Ovary (tissue), 9 donors: ENCODE measurements around the gene DAB2IP. TPM values are rescaled to one million over a fixed set of nuclear protein-coding genes. Genes with fewer than 3 reads are reported as not detected.

ENCODE experiments used
- DNase-seq, 5 donors: peaks; one replicate each; pipeline ENCODE4 v3.0.0-alpha.2; 2019 to 2020
- H3K27ac ChIP-seq, 2 donors: fragments of 200-600 bp; one replicate each; pipeline versions ENCODE4 v1.5.1 to v1.8.0; 2019 to 2022
- H3K27me3 ChIP-seq: fragments of 200-600 bp; one replicate; pipeline ENCODE4 v1.8.0; 2022
- H3K36me3 ChIP-seq: fragments of 200-600 bp; sonication (generic); one replicate; pipeline ENCODE4 v1.5.1; 2019
- H3K4me1 ChIP-seq: one replicate; pipeline ENCODE4 v1.8.1; 2013; ENCODE audit warnings: mild to moderate bottlenecking, moderate library complexity; ENCODE audit not compliant: insufficient read depth
- H3K4me3 ChIP-seq: fragments of 200-600 bp; sonication (generic); one replicate; pipeline ENCODE4 v1.5.1; 2017
- H3K9me3 ChIP-seq, 2 donors: fragments of 200-600 bp in 1 of 2; sonication (generic) in 1 of 2; one replicate each; pipeline versions ENCODE4 v1.5.1 to v1.8.1; 2013 to 2019; ENCODE audit warnings: mild to moderate bottlenecking in 1 of 2, moderate library complexity in 1 of 2
- CTCF ChIP-seq, 3 donors: fragments of 450-650 bp in 2 of 3; fragments of 200-600 bp in 1 of 3; IDR thresholded peaks; one replicate each; pipeline versions ENCODE4 v1.5.1 to v1.8.0; 2016 to 2022; ENCODE audit warnings: antibody characterized with exemption in 3 of 3, mild to moderate bottlenecking in 1 of 3
- EP300 ChIP-seq: sonication (generic); formaldehyde crosslinking; IDR thresholded peaks from one replicate; pipeline ENCODE4 v1.6.1; 2017; ENCODE audit warnings: antibody characterized with exemption
- POLR2A ChIP-seq: fragments of 450-650 bp; IDR thresholded peaks from one replicate; pipeline ENCODE4 v1.6.1; 2017; ENCODE audit warnings: antibody characterized with exemption, mild to moderate bottlenecking, moderate library complexity
- WGBS, 3 donors: extraction: QIAGEN DNeasy Blood & Tissue Kit in 1 of 3; methylation state at CpG; one replicate each; pipeline versions ENCODE4 v1.1.5 to v1.1.7; 2013 to 2017; 5-methylcytosine and 5-hydroxymethylcytosine counted together
- intact Hi-C, 4 donors: fragments of 100-400 bp; cut with DNase I; formaldehyde crosslinking; loops; one replicate each; pipeline versions ENCODE4 v1.11.0 to v1.15.1; 2022 to 2023
- polyA plus RNA-seq, 2 donors: library from polyadenylated mRNA; stranded (reverse); fragments of 200-250 nt in 1 of 2; fragments of 350-450 nt in 1 of 2; fragmentation: Illumina TruSeq in 1 of 2; extraction: RNeasy Lipid Tissue Mini Kit (QIAGEN cat#74804) in 1 of 2; gene quantifications; one replicate each; pipeline ENCODE4 v1.2.3, GENCODE V29; 2013 to 2014
- total RNA-seq, 7 donors: library from RNA; depleted of rRNA in 2 of 7; stranded (reverse); fragments of >200 nt in 2 of 7; fragmentation: NEBNext Ultra II Directional in 3 of 7; extraction: Animal tissue kit (Norgen Biotek cat#: 25700) in 3 of 7; gene quantifications; one replicate each; pipeline versions ENCODE4 v1.1.0 to v1.2.4, GENCODE V29; 2016 to 2023
- donor health status: DM: no; HTN: no; CAD: no; lungs with moderate emphysema.
- donor health status: DM: no; HTN: no; CAD: no.
- donor health status: Bipolar disorder and iron deficiency.
- donor health status: DM: yes; HTN: yes; CAD: no.
- donor health status: DM: no; HTN: no; CAD: no.
- donor health status: DM: yes; HTN: yes; CAD: no.

DAB2IP gene
- total and polyA plus RNA-seq, 9 donors: 9.3 to 95.0 (median 70.6) TPM

- peak overlapping the region; percentile 40 to 78 for H3K27ac ChIP-seq
- no peak for TF ChIP-seq POLR2A
- no peak for TF ChIP-seq EP300
- TF ChIP-seq CTCF (IDR thresholded peaks at IDR 0.05): no peak
- 2 to 3% (median 3%) methylated on average over 15 to 36 of the region's 36 CpGs for WGBS, 3 donors
- peak in 3 of 5 donors; percentile 57 to 62 (median 61) for DNase-seq
- H3K9me3 ChIP-seq: no peaks in the 10 kb centered on the region
- H3K36me3 ChIP-seq: no peaks in the 10 kb centered on the region
- H3K4me3 ChIP-seq: peak overlapping the region; percentile 58
- intact Hi-C loops: no loop called here
- no peaks in the 10 kb centered on the region for H3K27me3 ChIP-seq
- H3K4me1 ChIP-seq: peaks cover 22% of the 10 kb centered on the region
Observed at GRCh38 chr9:121699571-121700164, 48.2 kb downstream of the DAB2IP start.

DNA sequence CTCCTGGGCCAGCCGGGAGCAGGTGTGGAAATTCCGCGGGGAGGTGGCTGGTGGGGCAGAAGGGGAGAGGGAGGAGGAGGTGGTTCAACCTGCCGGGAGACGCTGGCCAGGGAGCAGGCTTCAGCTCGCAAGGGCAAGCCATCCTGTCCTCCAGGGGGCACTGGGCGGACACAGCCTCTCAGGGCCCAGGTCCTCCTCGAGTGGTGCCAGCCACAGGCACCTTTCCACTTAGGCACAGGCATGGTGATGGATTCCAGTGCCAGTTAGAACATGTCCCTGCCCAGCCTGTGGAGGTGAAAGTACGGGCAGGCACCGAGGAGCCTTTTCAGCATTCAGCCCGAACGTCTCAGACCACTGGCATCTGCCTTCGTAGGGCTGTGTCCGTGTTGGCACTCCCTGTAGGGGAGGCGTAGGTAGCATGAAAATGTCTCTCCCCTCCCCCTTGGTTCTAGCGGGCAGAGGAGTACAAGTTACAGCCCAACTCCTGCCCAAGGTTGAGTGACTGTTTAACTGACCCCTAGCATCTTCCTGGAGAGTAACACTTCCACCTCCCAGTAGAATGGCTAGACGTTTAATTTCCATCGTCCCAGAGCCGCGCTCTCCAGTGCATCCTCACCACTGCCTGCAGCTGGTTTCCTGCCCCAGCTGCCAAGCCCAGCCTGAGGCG, 48.9 kb downstream of the DAB2IP start:
- intact Hi-C loops: no loop called here
- 5 to 27% (median 9%) methylated on average over 20 to 21 of the region's 21 CpGs for WGBS, 3 donors

DNA sequence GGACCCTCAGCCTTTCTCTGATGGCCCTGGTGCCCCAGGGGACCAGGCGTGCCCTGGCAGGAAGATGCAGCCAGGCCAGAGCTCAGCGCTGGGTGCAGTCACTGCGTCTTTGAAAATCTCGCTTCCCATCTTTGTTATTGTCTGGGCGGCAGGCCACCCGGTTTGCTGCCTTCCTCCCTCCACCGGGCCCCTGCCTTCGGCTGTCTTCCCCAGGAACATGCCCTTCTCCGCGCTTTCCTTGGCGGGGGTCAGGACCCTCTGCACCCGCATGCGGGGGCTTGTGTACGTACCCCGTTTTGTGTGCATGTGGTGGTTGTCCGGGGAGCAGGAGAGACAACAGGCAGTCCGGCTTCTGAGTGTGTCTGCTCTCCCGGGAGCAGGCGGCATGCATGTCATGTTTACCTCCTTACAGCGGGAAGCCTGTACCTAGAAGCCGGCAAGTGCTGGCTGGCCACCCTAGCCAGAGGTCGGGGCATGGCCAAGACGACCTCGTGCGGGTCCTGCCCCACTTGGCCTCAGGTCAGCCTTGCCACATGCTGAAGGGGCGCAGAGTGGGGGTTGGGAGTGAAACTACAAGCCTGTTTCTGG, 49.5 kb downstream of the DAB2IP start:
- Histone ChIP-seq H3K27ac (peak overlapping the region in 1 of 2 donors; percentile 40), H3K27me3 (no peaks in the 10 kb centered on the region), H3K4me3 (peak overlapping the region; percentile 58), H3K9me3 (no peaks in the 10 kb centered on the region), H3K36me3 (no peaks in the 10 kb centered on the region), H3K4me1 (peaks cover 22% of the 10 kb centered on the region)
- no peak for TF ChIP-seq CTCF (IDR thresholded peaks at IDR 0.05)
- no peak for TF ChIP-seq EP300
- TF ChIP-seq POLR2A: no peak
- intact Hi-C loops: no loop called here
- peak in 1 of 5 donors; percentile 57 for DNase-seq
- WGBS, 3 donors: 16 to 36% (median 21%) methylated on average over 26 of the region's 26 CpGs

More for the DNA sequence above, 48.9 kb downstream of the DAB2IP start:
- Histone ChIP-seq H3K9me3 (no peaks in the 10 kb centered on the region), H3K27ac (peak overlapping the region; percentile 40 to 78), H3K4me3 (peak overlapping the region; percentile 58), H3K36me3 (no peaks in the 10 kb centered on the region), H3K27me3 (no peaks in the 10 kb centered on the region), H3K4me1 (peaks cover 22% of the 10 kb centered on the region)
- TF ChIP-seq EP300 (no peak), CTCF (IDR thresholded peaks at IDR 0.05) (peak in 2 of 3 donors; percentile 59 to 62), POLR2A (no peak)
- peak; percentile 65 to 76 (median 73) for DNase-seq

DNA sequence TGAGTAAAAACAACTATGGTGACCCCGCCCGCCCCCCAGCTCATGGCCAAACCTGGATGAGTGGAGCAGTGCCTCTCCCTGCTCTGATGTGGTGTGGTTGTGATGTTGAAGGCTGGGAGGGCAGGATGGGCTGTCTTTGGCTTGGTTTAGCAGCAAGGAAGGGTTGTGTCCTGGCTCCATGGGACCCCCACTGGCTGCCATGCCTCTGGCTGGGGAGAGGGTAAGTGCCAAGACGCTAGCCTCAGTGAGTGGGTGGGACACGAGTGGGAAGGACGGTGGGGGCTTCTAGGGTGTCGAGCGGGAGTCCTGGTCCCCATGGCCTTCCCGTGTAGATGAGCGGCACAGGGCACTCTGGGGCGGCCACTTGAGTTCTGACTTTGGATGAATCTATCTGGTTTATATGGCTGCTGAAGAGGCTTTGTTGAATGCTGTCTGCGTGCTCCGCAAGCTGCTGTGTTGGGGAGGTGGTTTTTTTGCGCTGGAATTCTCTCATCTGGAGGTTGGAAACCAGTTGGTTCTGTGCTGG, 50.4 kb downstream of the DAB2IP start:
- H3K27ac ChIP-seq: no peak overlapping the region
- intact Hi-C loops: no loop called here
- H3K4me3 ChIP-seq: no peak overlapping the region
- H3K9me3 ChIP-seq: no peaks in the 10 kb centered on the region
- peaks cover 22% of the 10 kb centered on the region for H3K4me1 ChIP-seq
- 79 to 90% (median 87%) methylated on average over 13 of the region's 13 CpGs for WGBS, 3 donors
- H3K27me3 ChIP-seq: no peaks in the 10 kb centered on the region
- TF ChIP-seq POLR2A (no peak), CTCF (IDR thresholded peaks at IDR 0.05) (no peak), EP300 (no peak)
- H3K36me3 ChIP-seq: no peaks in the 10 kb centered on the region
- DNase-seq: no peak
